GM23338 (cell line): ENCODE data around the gene THSD4.

Experiments used
- CREB1 ChIP-seq: fragments of 250-450 bp; sonication (Bioruptor Pico); IDR thresholded peaks from 2 replicates; pipeline ENCODE4 v1.5.0; 2020; ENCODE audit warnings: low read depth, mild to moderate bottlenecking, moderate library complexity
- POLR2AphosphoS5 ChIP-seq: IDR thresholded peaks from 2 replicates; pipeline ENCODE4 v1.6.1; 2016; ENCODE audit warnings: antibody characterized with exemption, low read depth
- TF ChIP-seq, protein P1 (sequence below), 2 experiments: fragments of 200-600 bp in 1 of 2; sonication (generic) in 1 of 2; conservative IDR thresholded peaks; 2 replicates each; pipeline versions ENCODE4 v1.5.1 to v1.6.1; 2016 to 2017; ENCODE audit warnings: antibody characterized with exemption in 2 of 2, low read depth in 2 of 2, mild to moderate bottlenecking in 2 of 2, moderate library complexity in 1 of 2

DNA sequence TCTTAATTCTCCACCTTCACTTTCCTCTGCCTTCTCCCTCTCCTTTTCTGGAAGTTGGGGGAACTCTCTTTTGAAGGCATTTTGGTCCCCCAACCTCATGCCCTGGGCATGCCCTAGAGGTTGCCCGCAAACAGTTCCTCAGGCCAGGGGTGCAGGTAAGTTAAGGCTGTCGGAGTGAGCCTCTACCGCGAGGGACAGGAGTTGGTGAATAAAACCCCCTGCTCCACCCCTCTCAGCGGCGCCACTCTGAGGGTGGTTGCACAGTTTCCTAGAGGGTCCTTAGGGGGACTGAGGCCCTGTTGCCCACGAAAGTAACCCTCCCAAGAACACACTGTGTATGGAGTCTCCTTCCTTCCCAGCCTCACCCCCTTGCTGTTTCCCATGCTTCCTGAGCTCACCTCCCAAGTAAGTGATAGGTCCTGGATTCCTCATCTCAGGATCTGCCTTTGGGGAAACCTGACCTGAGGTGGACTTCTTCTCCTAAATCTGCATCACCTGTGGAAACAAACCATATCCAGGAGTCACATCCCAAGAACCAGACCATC is 23.1 kb upstream of the THSD4 start:
- TF ChIP-seq, protein P1, sequence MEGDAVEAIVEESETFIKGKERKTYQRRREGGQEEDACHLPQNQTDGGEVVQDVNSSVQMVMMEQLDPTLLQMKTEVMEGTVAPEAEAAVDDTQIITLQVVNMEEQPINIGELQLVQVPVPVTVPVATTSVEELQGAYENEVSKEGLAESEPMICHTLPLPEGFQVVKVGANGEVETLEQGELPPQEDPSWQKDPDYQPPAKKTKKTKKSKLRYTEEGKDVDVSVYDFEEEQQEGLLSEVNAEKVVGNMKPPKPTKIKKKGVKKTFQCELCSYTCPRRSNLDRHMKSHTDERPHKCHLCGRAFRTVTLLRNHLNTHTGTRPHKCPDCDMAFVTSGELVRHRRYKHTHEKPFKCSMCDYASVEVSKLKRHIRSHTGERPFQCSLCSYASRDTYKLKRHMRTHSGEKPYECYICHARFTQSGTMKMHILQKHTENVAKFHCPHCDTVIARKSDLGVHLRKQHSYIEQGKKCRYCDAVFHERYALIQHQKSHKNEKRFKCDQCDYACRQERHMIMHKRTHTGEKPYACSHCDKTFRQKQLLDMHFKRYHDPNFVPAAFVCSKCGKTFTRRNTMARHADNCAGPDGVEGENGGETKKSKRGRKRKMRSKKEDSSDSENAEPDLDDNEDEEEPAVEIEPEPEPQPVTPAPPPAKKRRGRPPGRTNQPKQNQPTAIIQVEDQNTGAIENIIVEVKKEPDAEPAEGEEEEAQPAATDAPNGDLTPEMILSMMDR (conservative IDR thresholded peaks at IDR 0.05; ENCODE audit: low read depth in 2 of 2) = no peak
- no peak for TF ChIP-seq POLR2AphosphoS5
- no peak for TF ChIP-seq CREB1 (CRISPR knock-in tag)
